SH-SY5Y (cell line): ENCODE measurements around the gene TMEM126A.

ENCODE experiments used
- GATA2 ChIP-seq: IDR thresholded peaks from 2 replicates; pipeline ENCODE4 v1.6.1; 2011; ENCODE audit warnings: mild to moderate bottlenecking, low read depth, low read length
- GATA3 ChIP-seq: IDR thresholded peaks from 2 replicates; pipeline ENCODE4 v1.6.1; 2011; ENCODE audit warnings: low read depth, mild to moderate bottlenecking, low read length, moderate library complexity

TMEM126A gene

DNA sequence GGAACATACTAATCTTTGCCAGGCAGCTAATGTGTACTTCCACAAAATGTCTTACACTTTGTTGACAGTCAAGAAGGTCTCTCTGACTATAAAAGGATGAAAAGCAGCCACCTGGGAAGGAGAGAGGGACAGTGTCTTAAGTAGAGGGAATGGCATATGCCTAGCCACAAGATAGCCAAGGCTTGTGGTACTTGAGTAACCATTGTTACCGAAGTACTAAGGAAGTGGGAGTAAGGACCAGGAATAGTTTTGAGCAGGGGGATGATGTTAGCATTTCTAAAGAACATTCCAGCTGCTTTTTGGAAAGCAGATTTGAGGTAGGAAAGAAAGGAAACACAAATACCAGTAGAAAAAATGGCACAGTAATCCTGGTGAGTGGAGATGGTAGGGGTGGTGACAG, 3.4 kb downstream of the TMEM126A start:
- TF ChIP-seq GATA3 (no peak), GATA2 (no peak)

DNA sequence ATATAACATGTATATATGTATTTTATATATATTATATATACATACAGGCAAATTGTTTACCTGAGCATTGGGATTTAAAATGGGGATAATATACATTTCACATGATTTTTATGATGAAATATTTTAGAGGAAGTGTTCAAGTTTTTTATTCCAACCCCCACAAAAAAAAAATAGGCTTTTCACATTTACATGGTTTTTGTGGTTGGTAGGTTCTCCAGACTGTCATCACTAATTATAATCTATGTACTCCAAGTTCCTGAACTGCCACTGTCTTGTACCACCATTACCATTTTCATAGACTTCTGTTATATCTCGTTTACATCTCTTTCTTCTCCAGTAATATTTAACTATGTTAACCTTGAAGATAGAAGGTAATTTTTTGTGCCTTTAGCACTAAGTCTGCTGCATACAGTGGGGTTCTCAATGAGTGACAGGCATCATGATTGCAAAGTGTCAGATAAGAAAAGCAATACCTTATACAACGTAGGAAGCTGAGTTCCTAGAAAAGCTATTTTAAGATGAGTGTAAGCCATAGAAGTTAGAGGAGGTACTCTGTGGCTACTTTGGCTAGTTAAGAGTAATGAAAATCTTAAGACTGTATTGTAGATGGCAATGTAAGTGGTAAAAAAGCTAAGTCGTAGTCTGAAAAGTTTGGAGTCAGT, 5.2 kb downstream of the TMEM126A start:
- no peak for TF ChIP-seq GATA3

DNA sequence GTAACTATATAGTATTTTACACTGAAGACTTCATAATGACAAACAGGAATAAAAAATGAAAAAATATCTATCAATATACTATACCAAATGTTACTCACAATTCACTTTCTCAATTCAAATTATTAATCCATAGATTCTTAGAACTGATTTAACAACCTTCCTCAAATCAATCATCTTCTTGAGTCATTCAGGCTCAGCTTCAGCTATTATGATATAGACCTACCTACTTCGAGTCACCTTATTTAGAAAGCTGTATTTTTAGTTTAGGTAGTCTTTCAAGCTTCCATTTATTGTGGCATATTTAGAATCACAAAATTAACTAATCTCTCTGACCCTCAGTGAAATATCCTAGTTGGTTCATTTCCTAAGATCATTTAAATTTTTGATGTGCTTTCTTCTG, 9.0 kb downstream of the TMEM126A start:
- TF ChIP-seq GATA3 (no peak), GATA2 (no peak)

DNA sequence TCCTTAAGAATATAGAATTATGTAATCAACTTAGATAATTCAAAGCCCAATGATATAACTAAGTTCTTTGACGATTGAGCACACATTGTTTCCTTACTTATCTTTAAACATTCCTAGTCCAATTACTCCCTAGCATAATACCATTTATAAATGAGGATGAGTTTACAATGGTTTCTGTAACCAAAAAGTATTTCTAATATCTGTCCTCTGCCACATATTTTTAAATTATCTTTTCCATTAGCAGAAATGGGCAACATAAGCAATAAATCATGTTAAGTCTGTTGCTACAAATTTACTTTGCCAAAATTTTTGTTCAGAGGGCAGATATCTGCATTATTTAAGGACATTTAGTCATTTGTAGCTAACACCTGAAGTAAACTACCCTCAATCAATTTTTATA, 10.4 kb downstream of the TMEM126A start:
- TF ChIP-seq GATA3, result no peak
- no peak for TF ChIP-seq GATA2

DNA sequence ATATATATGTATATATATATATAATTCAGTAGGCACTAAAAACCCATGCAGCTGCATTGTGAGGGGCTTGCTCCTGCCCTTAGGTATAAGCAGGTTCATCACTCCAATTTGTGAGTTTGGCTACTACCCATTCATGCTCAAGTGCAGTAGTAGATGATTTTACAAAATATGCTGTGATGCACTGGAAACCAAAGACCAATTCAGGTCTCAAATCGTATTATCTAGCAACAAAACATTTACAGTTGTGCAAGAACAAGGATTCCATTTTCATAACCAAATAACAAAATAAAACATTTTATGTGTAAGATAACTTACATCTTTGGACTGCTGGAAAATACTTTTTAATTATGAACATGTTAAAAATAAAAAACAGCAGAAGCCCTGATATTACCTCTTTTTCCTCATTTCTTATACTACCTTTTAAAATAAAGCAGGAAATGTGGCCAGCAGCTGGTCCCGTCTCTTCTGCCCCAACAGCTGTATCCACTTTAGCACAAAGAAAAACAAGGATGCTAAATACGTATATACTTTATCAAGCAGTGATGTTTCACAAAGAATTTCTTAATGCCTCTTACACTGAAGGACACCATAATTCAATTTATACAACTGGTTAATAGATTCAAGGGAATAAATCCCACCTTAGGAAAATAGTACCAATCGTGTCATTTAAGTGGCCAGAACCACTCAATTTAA, 14.4 kb downstream of the TMEM126A start:
- TF ChIP-seq GATA3 (no peak), GATA2 (no peak)

DNA sequence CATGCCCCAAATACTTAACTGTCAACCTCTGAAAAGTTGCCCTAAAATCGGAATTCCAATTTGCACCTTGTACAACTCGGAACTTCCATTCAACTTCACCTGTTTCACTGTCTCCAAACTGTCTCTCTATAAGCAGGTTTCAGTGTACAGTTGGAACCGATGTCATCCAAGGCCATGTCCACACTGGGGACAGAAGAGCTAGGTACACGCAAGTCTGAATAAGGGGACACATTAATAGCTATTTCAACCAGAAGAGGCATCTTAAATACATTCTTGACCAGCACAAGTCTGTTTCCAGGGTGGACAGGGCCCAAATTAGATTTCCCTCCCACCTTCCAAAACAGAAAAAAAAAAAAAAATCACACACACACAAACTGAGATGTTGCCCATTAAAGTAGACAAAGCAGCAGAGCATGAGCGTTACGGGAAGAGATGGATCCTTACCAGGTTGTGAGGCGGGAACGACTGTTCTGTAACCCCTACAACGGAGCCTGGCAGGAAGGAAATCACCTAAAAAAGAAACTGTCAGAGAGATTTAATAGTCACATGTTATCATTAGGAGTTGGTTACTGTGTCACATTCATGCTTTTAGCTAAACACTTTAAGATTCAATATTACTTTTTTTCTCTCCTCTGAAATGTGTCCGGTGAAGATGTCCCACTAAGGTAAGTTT, 15.4 kb downstream of the TMEM126A start:
- TF ChIP-seq GATA2, result no peak
- TF ChIP-seq GATA3, result no peak

DNA sequence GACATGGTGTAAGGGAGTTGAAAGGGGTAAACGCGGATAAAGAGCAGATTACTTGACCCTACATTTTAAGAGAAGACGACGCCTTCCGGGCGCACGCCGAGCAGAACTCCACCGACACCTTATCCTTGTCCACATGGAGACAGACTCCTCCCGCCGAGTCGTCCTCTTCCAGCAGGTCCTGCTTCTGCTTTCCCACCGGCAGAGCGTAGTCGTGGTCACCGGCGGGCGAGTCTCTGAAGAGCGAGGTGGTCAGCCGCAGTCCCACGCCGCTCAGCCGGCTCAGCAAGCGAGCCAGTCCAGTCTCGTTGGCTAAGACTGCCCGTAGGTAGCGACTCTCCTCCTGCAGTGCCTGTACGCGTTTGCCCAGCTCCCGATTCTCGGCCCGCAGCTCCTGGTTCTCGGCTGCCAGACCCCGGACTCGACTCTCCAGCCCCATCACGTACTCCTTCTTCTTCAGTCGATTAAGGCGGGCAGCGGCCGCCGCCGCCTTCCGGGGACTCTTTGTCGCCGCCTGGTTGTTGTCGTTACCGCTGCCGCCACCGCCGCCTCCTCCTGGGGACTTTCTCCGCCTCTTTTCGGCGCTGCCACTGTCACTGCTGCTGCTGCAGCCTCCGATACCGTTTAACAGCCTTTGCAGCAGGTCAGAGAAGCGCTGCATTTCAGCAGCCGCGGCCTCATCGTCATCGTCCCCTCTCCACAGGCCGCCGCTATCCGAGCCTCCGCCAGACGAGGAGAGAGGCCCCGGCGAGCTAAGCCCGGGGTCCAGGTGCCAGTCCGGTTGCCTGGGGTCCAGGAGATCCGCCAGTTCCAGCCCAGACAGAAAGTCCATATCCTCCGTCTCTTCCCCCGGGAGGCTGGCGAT, 16.2 kb downstream of the TMEM126A start:
- TF ChIP-seq GATA2 (no peak), GATA3 (no peak)

DNA sequence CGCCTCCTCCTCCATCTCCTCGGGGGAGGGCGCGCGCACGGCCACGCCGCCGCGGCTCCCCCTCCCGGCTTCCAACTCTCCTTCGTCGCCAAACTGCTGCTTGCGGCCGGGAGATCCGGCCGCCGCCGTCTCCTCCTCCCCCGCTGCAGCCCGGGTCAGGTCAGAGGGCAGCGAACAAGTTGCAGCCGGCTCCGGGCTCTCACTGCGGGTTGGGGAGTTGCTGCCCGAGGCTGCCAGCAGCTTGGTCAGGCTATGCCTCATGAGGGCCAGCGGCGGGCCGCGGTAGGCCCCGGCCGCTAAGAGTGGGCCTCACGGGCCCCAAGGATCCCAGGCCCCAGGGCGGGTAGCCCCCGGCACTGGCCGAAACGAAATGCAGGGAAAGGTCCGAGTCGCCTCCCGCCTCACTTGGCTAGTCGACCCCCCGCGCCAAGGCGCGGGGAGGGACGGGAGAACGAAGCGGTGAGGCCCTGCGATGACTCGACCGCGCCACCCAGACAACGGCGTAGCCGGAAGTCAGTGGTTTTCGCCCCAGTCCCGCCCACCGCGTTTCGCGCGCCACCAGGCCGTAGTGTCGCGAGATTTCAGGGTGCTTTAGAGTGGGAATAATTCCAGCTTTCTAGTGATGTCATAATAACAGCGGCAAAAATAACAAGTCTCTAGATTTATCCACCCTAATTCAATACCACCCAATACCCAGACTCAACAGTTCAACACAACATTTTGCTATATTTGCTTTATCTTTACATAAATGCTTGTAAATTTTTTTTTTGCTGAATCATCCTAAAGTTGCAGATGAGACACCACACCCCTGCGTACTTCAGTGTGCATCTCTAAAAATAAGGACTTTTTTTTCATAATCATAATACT, 17.1 kb downstream of the TMEM126A start, which contains the start of gene CREBZF:
CREBZF (minus strand) TSS at position 515 of the 867 bp plus-strand sequence; CDS start at position 261, 254 bp downstream.
- TF ChIP-seq GATA3 (no peak), GATA2 (no peak)

DNA sequence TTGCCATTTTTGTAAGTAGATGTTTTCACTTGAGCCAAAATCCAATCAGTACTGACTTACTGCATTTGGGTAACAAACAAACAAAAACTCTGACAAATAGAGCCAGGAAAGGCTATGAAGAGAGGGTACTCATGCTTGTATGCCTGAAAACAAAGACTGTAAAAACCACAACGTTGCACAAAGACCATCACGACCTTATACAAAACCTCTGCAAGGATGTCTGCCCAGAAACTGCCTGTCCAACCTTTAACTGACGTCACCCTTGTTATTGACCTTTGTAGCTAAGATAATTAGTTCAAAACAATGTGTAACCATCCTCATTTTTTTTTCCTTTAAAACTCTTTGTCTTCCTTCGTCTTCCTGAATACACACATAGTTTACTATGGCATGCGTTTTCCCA, 18.0 kb downstream of the TMEM126A start:
- TF ChIP-seq GATA3, result no peak
- TF ChIP-seq GATA2, result no peak

DNA sequence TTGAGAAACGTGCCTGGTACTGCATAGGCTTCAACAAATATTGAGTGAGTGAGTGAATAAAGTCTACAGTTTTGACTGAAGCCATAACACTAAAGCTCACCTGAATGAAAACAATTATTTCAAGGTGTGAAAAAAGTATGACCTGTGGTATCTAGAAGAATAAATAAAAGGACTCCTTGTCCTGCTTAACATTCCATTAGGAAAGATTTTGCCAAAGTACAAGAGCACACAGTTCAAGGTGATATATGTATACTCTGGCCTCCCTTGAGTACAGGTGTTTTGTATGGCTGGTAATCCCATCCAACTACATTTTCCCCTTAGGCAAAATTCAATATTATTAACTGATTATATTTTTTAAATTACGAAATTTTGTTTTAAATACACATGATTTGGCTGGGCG, 18.9 kb downstream of the TMEM126A start:
- TF ChIP-seq GATA2 (no peak), GATA3 (no peak)

DNA sequence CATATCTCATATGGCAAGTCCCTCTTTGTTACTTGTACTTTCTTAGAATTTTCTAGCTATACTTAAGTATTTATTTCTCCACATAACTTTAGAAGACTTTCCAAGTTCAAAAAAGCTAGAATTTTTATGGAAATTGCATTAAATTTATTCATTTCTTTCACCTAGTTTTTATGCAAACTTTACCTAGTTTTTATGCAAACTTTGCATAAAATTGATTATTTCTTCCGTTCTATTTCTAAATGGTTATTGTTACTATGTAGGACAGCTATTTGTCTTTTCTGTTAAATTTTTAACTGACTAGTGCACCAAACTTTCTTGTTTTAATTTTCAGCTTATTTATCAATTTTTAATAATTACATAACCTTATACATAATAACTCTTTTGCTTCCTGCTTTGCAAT, 20.4 kb downstream of the TMEM126A start:
- TF ChIP-seq GATA3 (no peak), GATA2 (no peak)

DNA sequence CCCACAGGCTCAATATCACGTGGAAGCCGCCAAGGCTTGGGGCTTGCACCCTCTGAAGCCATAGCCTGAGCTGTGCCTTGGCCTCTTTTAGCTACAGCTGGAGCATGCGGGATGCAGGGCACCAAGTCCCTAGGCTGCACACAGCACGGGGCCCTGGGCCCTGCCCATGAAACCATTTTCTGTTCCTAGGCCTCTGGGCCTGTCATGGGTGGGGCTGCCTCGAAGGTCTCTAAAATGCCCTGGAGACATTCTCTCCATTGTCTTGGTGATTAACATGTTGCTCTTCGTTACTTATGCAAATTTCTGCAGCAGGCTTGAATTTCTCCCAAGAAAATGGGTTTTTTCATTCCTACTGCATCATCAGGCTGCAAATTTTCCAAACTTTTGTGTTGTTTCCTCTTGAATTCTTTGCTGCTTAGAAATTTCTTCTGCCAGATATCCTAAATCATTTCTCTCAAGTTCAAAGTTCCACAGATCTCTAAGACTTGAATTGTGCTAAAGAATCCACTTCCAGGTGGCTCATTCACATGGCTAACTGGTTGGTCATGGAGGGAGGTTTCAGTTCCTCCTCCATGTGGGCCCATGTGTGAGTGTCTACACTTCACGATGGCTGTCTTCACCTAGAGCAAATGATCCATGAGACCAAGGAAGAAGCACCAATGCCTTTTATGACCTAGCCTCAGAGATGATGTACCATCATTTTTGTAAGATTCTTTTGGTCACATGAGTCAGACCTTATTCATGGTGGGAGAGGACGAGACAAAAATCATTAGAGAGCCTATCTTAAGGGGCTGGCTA, 24.5 kb downstream of the TMEM126A start:
- TF ChIP-seq GATA2 (no peak), GATA3 (no peak)
